Left ventricle myocardium inferior (tissue), 1 donor: Measurements from ENCODE around the gene ARHGEF16. TPM values are rescaled to one million over a fixed set of nuclear protein-coding genes. Genes with fewer than 3 reads are reported as not detected.
A peak's percentile ranks its signal among the peaks of the same experiment; 100 is the strongest.

Source experiments
- DNase-seq: peaks from one replicate; pipeline ENCODE4 v3.0.0-alpha.2; 2020
- H3K27ac ChIP-seq: fragments of 200-600 bp; replicated peaks from 2 replicates; pipeline ENCODE4 v1.8.0; 2021
- H3K27me3 ChIP-seq: fragments of 200-600 bp; 2 replicates; pipeline ENCODE4 v1.8.0; 2021; ENCODE audit warnings: low read depth
- H3K36me3 ChIP-seq: fragments of 200-600 bp; 2 replicates; pipeline ENCODE4 v1.8.0; 2021
- H3K4me1 ChIP-seq: fragments of 200-600 bp; 2 replicates; pipeline ENCODE4 v1.8.0; 2021
- H3K4me3 ChIP-seq: fragments of 200-600 bp; 2 replicates; pipeline ENCODE4 v1.8.0; 2021; ENCODE audit warnings: mild to moderate bottlenecking, moderate library complexity
- H3K9me3 ChIP-seq: fragments of 200-600 bp; replicated peaks from 2 replicates; pipeline ENCODE4 v1.8.0; 2021
- intact Hi-C: fragments of 100-400 bp; cut with micrococcal nuclease; formaldehyde crosslinking; loops from one replicate; pipeline ENCODE4 v1.11.0; 2022
- total RNA-seq: library from RNA; stranded (reverse); fragmentation: NEBNext Ultra II Directional; extraction: Animal tissue kit (Norgen Biotek cat#: 25700); gene quantifications from one replicate; pipeline ENCODE4 v1.2.1, GENCODE V29; 2021
- TF ChIP-seq, protein P1 (sequence below): fragments of 200-600 bp; IDR thresholded peaks from 2 replicates; pipeline ENCODE4 v1.8.0; 2021; ENCODE audit warnings: antibody characterized with exemption, mild to moderate bottlenecking, borderline replicate concordance
- donor health status: DM: no; HTN: yes; CAD: no; lungs with severe emphysema.

The ARHGEF16 gene
- total RNA-seq, 1 donor from 2014 or later = 0.52 TPM

DNA sequence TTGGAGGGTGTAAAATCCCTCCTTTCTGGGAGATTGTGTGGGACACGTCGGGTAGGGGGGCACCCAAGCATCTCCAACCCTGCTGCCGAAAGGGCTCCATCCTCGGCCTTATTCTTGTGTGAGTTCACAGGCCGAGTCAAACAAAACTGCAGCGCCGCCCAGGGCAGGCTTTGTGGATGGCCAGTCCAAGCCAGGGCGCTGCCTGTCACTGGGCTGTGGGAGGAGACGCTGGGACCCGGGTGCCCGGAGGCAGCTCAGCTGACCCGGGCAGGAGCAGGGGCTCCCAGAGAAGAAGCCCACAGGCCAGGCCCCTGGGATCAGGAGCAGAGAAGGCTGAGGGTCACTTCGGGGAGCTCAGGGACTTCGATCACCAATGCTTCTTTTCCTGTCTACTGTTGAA is 31.8 kb upstream of the ARHGEF16 start:
- Histone ChIP-seq H3K36me3 (peaks cover 19% of the 10 kb centered on the region), H3K27ac (peak overlapping the region; percentile 93), H3K4me1 (peaks cover 48% of the 10 kb centered on the region), H3K4me3 (peak overlapping the region; percentile 38), H3K27me3 (peaks cover 3% of the 10 kb centered on the region), H3K9me3 (no peaks in the 10 kb centered on the region)
- DNase-seq = no peak
- TF ChIP-seq, protein P1, sequence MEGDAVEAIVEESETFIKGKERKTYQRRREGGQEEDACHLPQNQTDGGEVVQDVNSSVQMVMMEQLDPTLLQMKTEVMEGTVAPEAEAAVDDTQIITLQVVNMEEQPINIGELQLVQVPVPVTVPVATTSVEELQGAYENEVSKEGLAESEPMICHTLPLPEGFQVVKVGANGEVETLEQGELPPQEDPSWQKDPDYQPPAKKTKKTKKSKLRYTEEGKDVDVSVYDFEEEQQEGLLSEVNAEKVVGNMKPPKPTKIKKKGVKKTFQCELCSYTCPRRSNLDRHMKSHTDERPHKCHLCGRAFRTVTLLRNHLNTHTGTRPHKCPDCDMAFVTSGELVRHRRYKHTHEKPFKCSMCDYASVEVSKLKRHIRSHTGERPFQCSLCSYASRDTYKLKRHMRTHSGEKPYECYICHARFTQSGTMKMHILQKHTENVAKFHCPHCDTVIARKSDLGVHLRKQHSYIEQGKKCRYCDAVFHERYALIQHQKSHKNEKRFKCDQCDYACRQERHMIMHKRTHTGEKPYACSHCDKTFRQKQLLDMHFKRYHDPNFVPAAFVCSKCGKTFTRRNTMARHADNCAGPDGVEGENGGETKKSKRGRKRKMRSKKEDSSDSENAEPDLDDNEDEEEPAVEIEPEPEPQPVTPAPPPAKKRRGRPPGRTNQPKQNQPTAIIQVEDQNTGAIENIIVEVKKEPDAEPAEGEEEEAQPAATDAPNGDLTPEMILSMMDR = no peak
- intact Hi-C loops = loop anchor here (5.0 kb wide), 1 partner anchor 410 kb away; no protein-coding TSS in a partner anchor

DNA sequence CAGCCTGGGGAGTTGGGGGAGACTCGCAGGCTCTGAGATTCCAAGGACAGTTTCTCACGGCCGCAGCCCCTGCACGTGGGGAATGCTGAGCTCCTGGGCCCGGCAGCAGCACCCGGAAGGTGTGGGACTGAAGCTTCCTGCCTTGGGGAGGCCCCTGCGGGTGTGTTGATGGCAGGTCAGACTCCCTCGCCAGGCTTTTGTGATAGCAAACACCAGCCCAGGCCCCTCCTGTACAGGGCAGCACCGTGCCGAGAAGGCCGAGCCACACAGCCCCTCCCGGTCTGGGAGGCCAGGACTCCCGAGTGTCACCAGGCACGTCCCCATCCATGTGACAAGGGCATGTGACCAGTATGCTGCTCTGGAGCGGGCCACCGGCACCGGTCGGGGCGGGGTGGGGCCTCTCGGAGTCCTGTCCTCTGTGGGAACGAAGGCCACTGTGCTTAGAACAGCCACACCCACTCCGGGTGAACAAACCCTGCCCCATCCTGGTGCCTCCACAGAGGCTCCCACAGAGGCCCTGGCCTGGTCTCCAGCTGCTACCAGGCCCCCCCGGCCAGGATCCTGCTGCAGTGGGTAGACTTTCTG is 31.1 kb upstream of the ARHGEF16 start:
- Histone ChIP-seq H3K4me1 (peaks cover 48% of the 10 kb centered on the region), H3K4me3 (peak overlapping the region; percentile 38), H3K9me3 (no peaks in the 10 kb centered on the region), H3K27me3 (peaks cover 3% of the 10 kb centered on the region), H3K36me3 (peaks cover 15% of the 10 kb centered on the region), H3K27ac (peak overlapping the region; percentile 93)
- TF ChIP-seq, protein P1 = no peak
- peak; percentile 88 for DNase-seq
- intact Hi-C loops = loop anchor here (5.0 kb wide), 1 partner anchor 411 kb away; no protein-coding TSS in a partner anchor

DNA sequence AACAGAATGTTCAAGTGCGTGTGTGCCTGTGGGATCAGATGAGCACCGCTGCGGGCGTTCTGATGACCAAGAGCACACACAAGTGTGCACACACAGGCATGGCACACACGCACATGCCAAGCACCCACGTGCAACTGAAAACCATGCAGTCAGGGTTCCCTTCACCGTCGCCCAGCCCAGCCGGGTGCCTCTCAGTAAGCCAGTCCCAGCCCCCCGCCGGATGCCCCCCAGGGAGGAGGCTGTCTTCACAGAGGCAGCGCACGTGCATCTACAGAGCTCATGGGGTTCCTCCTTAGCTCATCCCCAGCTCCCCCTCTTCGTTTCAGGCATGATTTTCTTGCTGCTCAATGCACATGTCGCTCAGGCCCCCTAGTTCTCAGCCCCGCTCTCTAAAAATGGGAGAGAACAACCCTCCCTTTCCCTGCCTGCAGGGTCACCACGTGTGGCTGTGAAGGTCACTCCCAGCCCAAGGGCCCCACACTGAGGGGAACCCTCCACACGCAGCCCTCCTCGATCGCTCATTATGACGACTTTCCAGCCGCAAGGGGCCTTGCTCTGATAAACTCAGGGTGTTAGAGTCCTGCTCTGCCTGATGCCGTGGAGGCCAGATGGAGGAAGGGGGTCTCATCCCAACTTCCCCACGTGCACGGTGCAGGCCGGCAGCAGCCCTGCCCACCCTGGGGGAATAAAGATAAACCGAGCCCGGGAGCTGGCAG is 30.4 kb upstream of the ARHGEF16 start:
- H3K4me3 ChIP-seq = no peak overlapping the region
- intact Hi-C loops = loop anchor here (5.0 kb wide), 1 partner anchor 412 kb away; no protein-coding TSS in a partner anchor
- H3K9me3 ChIP-seq = no peaks in the 10 kb centered on the region
- peaks cover 45% of the 10 kb centered on the region for H3K4me1 ChIP-seq
- H3K27ac ChIP-seq = peak overlapping the region; percentile 93
- TF ChIP-seq, protein P1 = no peak
- H3K27me3 ChIP-seq = peaks cover 3% of the 10 kb centered on the region
- peaks cover 11% of the 10 kb centered on the region for H3K36me3 ChIP-seq
- DNase-seq = no peak

DNA sequence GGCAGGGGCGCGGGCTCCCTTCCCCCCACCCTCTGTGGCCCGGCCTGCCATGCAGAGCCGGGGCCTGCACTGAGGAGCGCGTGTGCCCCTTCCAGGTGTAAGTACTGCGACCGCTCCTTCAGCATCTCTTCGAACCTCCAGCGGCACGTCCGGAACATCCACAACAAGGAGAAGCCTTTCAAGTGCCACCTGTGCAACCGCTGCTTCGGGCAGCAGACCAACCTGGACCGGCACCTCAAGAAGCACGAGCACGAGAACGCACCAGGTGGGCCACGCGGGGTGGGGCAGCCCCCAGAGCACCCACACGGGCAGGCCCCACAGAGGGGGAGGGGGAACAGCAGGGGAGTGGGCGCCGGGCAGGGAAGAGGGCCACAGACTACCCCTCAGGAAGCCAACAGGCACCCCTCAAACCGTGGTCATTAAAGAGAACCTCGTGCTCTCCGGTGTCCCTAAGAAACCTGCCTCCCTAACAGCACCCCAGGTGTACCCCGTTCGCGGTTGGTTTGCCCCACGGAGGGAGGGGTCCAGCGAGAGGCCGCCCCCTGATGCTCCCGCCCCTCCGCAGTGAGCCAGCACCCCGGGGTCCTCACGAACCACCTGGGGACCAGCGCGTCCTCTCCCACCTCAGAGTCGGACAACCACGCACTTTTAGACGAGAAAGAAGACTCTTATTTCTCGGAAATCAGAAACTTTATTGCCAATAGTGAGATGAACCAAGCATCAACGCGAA is 28.8 kb upstream of the ARHGEF16 start:
- H3K36me3 ChIP-seq = peaks cover 11% of the 10 kb centered on the region
- peaks cover 3% of the 10 kb centered on the region for H3K27me3 ChIP-seq
- intact Hi-C loops = no loop called here
- TF ChIP-seq, protein P1 = no peak
- no peak overlapping the region for H3K27ac ChIP-seq
- no peaks in the 10 kb centered on the region for H3K9me3 ChIP-seq
- H3K4me3 ChIP-seq = no peak overlapping the region
- no peak for DNase-seq
- H3K4me1 ChIP-seq = peaks cover 40% of the 10 kb centered on the region

DNA sequence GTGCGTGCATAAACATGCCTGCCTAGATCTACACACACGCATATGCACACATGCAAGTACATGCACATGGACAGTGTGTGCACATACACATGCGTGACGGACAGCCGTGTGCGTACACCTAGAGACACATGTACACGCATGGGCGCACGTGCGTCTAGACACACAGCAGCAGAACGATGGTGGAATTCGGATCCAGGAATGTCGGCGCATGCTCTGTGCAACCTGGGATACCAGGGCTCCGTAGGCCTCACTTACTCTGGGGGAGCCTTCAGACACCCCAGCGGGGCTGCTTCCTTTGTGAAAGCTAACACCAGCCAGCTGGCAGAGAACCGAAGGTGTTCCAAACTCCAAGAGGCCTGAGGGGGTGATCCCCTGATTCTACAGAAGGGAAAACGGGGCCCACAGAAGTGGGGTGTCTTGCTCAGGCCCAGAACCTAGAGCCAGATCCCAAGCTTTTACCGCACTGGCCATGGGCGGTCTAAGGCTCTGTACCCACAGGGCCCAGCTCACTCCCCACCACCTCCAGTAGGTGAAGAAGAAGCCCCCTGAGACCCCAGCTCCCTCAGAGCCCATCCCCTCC is 27.4 kb upstream of the ARHGEF16 start:
- no peak for DNase-seq
- H3K27ac ChIP-seq = no peak overlapping the region
- H3K4me3 ChIP-seq = no peak overlapping the region
- H3K36me3 ChIP-seq = peaks cover 17% of the 10 kb centered on the region
- peaks cover 8% of the 10 kb centered on the region for H3K27me3 ChIP-seq
- TF ChIP-seq, protein P1 = no peak
- H3K4me1 ChIP-seq = peaks cover 29% of the 10 kb centered on the region
- H3K9me3 ChIP-seq = no peaks in the 10 kb centered on the region
- intact Hi-C loops = no loop called here
